HL-60 (cell line): ENCODE results near the gene CFAP45.

Experiments
- DNase-seq, 2 experiments: peaks; one replicate each; pipeline ENCODE4 v3.0.0-alpha.2; 2010 to 2020; ENCODE audit warnings: low read depth in 1 of 2, low spot score in 1 of 2
- H3K27ac ChIP-seq: fragments of 250-450 bp; sonication (Bioruptor Pico); replicated peaks from 2 replicates; pipeline ENCODE4 v1.5.1; 2020; ENCODE audit warnings: mild to moderate bottlenecking, moderate library complexity
- H3K27me3 ChIP-seq: fragments of 250-450 bp; sonication (Bioruptor Pico); 2 replicates; pipeline ENCODE4 v1.5.1; 2021; ENCODE audit warnings: mild to moderate bottlenecking, moderate library complexity; ENCODE audit not compliant: insufficient read depth, poor library complexity, severe bottlenecking
- H3K4me3 ChIP-seq: replicated peaks from 2 replicates; pipeline ENCODE4 v1.5.1; 2011; ENCODE audit warnings: mild to moderate bottlenecking, control low read depth, low read length; ENCODE audit not compliant: insufficient read depth
- GABPA ChIP-seq: IDR thresholded peaks from 2 replicates; pipeline ENCODE4 v1.6.1; 2012; ENCODE audit warnings: low read depth
- POLR2AphosphoS5 ChIP-seq: IDR thresholded peaks from 2 replicates; pipeline ENCODE4 v1.6.1; 2012; ENCODE audit warnings: low read depth
- SPI1 ChIP-seq: IDR thresholded peaks from 2 replicates; pipeline ENCODE4 v1.6.1; 2012; ENCODE audit warnings: low read depth, mild to moderate bottlenecking, borderline replicate concordance
- TF ChIP-seq, protein P1 (sequence below): IDR thresholded peaks from 2 replicates; pipeline ENCODE4 v1.6.1; 2012; ENCODE audit warnings: low read depth; ENCODE audit not compliant: insufficient replicate concordance
- TF ChIP-seq, protein P2 (sequence below): IDR thresholded peaks from one replicate; pipeline ENCODE4 v1.5.1; 2011; ENCODE audit warnings: low read length, control low read depth, inconsistent platforms; ENCODE audit not compliant: insufficient read depth

Gene CFAP45

DNA sequence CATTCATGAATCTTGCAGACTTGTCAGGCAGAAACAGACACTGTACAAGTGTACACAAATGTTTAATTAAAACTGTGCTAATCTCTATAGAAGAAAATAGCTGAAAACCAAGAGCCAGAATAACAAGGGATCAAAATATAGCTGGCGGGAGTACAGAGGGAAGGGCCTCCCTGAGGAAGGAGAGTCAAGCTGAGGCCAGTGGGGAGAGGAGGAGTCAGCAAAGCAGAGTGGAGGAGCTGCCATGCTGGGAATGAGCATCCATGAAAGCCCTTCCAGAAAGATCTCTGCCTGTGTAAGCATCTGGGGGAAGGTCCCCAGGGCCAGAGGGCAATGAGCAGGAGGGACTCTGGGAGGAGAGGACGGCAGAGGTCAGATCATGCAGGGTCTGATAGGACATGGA is 58.2 kb downstream of the CFAP45 start:
- no peak for DNase-seq
- H3K27ac ChIP-seq: no peak overlapping the region
- peaks cover 8% of the 10 kb centered on the region for H3K27me3 ChIP-seq
- TF ChIP-seq, protein P1, sequence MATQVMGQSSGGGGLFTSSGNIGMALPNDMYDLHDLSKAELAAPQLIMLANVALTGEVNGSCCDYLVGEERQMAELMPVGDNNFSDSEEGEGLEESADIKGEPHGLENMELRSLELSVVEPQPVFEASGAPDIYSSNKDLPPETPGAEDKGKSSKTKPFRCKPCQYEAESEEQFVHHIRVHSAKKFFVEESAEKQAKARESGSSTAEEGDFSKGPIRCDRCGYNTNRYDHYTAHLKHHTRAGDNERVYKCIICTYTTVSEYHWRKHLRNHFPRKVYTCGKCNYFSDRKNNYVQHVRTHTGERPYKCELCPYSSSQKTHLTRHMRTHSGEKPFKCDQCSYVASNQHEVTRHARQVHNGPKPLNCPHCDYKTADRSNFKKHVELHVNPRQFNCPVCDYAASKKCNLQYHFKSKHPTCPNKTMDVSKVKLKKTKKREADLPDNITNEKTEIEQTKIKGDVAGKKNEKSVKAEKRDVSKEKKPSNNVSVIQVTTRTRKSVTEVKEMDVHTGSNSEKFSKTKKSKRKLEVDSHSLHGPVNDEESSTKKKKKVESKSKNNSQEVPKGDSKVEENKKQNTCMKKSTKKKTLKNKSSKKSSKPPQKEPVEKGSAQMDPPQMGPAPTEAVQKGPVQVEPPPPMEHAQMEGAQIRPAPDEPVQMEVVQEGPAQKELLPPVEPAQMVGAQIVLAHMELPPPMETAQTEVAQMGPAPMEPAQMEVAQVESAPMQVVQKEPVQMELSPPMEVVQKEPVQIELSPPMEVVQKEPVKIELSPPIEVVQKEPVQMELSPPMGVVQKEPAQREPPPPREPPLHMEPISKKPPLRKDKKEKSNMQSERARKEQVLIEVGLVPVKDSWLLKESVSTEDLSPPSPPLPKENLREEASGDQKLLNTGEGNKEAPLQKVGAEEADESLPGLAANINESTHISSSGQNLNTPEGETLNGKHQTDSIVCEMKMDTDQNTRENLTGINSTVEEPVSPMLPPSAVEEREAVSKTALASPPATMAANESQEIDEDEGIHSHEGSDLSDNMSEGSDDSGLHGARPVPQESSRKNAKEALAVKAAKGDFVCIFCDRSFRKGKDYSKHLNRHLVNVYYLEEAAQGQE: no peak
- TF ChIP-seq GABPA (no peak), SPI1 (no peak), POLR2AphosphoS5 (no peak)
- TF ChIP-seq, protein P2, sequence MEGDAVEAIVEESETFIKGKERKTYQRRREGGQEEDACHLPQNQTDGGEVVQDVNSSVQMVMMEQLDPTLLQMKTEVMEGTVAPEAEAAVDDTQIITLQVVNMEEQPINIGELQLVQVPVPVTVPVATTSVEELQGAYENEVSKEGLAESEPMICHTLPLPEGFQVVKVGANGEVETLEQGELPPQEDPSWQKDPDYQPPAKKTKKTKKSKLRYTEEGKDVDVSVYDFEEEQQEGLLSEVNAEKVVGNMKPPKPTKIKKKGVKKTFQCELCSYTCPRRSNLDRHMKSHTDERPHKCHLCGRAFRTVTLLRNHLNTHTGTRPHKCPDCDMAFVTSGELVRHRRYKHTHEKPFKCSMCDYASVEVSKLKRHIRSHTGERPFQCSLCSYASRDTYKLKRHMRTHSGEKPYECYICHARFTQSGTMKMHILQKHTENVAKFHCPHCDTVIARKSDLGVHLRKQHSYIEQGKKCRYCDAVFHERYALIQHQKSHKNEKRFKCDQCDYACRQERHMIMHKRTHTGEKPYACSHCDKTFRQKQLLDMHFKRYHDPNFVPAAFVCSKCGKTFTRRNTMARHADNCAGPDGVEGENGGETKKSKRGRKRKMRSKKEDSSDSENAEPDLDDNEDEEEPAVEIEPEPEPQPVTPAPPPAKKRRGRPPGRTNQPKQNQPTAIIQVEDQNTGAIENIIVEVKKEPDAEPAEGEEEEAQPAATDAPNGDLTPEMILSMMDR: no peak
- H3K4me3 ChIP-seq: no peak overlapping the region

GRCh38 chr1:159839116-159839849 is 60.7 kb downstream of the CFAP45 start:
- Histone ChIP-seq H3K27me3 (peaks cover 5% of the 10 kb centered on the region), H3K4me3 (no peak overlapping the region), H3K27ac (no peak overlapping the region)
- no peak for DNase-seq
- TF ChIP-seq SPI1: no peak
- no peak for TF ChIP-seq GABPA
- TF ChIP-seq, protein P2: no peak
- TF ChIP-seq, protein P1: no peak
- TF ChIP-seq POLR2AphosphoS5: no peak

DNA sequence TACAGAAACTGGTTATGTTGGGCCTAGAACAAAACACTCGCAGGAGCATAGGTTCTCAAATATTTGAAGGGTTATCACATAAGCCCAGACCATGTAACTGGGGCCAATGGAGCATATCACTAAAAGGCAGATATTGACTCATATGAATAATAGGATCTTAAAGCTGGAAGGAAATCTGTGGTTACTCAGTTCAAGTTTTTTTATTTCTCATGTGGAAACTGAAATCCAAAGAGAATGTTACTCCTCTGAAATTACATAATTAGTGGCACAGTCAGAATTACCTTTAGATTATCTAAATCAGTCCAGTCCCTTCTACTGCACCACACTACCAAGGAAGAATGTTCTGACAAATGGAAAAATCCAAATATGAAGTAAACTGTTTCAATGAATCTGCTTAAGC is 61.2 kb downstream of the CFAP45 start:
- no peak overlapping the region for H3K4me3 ChIP-seq
- no peaks in the 10 kb centered on the region for H3K27me3 ChIP-seq
- no peak overlapping the region for H3K27ac ChIP-seq
- no peak for DNase-seq
- TF ChIP-seq, protein P2: no peak
- no peak for TF ChIP-seq POLR2AphosphoS5
- TF ChIP-seq SPI1: no peak
- TF ChIP-seq, protein P1: no peak
- no peak for TF ChIP-seq GABPA
